HUES48 (cell line): ENCODE results near the gene UNKL.

Source experiments
- H3K27ac ChIP-seq: one replicate; pipeline ENCODE4 v1.7.0; 2013; ENCODE audit warnings: low read depth, low read length, inconsistent platforms
- H3K27me3 ChIP-seq: 2 replicates; pipeline ENCODE4 v1.6.1; 2013; ENCODE audit warnings: mild to moderate bottlenecking, low read length; ENCODE audit not compliant: control insufficient read depth, insufficient read depth
- H3K36me3 ChIP-seq: 2 replicates; pipeline ENCODE4 v1.6.1; 2013; ENCODE audit warnings: low read length; ENCODE audit not compliant: control insufficient read depth, insufficient read depth
- H3K4me1 ChIP-seq: 2 replicates; pipeline ENCODE4 v1.6.1; 2013; ENCODE audit warnings: mild to moderate bottlenecking, low read length; ENCODE audit not compliant: control insufficient read depth, insufficient read depth
- H3K4me3 ChIP-seq: 2 replicates; pipeline ENCODE4 v1.5.1; 2013; ENCODE audit warnings: mild to moderate bottlenecking, low read depth, low read length
- H3K9ac ChIP-seq: 2 replicates; pipeline ENCODE4 v1.6.1; 2013; ENCODE audit warnings: mild to moderate bottlenecking, low read depth, low read length, moderate library complexity
- H3K9me3 ChIP-seq: 2 replicates; pipeline ENCODE4 v1.6.1; 2013; ENCODE audit warnings: low read length; ENCODE audit not compliant: control insufficient read depth, insufficient read depth

The UNKL gene, protein sequence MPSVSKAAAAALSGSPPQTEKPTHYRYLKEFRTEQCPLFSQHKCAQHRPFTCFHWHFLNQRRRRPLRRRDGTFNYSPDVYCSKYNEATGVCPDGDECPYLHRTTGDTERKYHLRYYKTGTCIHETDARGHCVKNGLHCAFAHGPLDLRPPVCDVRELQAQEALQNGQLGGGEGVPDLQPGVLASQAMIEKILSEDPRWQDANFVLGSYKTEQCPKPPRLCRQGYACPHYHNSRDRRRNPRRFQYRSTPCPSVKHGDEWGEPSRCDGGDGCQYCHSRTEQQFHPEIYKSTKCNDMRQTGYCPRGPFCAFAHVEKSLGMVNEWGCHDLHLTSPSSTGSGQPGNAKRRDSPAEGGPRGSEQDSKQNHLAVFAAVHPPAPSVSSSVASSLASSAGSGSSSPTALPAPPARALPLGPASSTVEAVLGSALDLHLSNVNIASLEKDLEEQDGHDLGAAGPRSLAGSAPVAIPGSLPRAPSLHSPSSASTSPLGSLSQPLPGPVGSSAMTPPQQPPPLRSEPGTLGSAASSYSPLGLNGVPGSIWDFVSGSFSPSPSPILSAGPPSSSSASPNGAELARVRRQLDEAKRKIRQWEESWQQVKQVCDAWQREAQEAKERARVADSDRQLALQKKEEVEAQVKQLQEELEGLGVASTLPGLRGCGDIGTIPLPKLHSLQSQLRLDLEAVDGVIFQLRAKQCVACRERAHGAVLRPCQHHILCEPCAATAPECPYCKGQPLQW

DNA sequence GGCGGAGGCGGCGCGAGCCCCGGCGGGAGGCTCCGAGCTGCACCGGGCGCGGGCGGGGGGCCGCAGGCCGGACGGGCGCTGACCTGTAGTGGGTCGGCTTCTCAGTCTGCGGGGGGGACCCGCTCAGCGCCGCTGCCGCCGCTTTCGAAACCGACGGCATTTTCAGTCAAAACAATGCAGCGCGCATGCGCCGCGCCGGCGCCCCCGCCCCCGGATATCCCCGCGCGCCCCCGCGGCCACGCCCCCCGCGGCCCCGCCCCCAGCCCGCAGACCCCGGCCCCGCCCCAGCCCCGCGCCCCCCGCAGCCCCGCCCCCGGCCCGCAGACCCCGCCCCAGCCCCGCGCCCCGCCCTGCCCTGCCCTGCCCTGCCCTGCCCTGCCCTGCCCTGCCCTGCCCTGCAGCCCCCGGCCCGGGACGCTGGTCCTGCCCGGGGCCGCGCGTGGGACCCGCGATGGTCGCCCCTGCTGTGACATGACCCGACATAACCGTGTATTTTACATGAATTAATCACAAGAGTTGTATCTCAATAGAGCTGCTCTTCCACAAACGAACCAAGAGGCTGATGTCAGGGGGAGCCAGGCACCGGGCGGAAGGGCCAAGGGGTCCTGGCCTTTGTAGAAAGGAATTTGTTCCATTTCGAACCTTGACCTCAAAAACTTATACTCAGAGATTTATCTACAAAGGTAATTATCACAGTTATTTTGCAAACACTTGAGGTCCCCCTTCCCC, at the start of gene UNKL:
Gene UNKL (minus strand): TSS at position 173 of the 729 bp plus-strand sequence. CDS start 13 bp downstream, at position 160.
- Histone ChIP-seq H3K4me1 (0 out of 2 replicates have a peak, but pooled peaks cover 3% of the 10 kb centered on the region), H3K36me3 (peaks cover 4% of the 10 kb centered on the region; the same call in 1 of the 2 replicates), H3K9me3 (no peaks in the 10 kb centered on the region), H3K4me3 (peak within 1 kb of the TSS; percentile 69), H3K9ac (no peak within 1 kb of the TSS; the same call in 1 of the 2 replicates), H3K27ac (peak within 1 kb of the TSS; percentile 47), H3K27me3 (no peaks in the 10 kb centered on the region)

DNA sequence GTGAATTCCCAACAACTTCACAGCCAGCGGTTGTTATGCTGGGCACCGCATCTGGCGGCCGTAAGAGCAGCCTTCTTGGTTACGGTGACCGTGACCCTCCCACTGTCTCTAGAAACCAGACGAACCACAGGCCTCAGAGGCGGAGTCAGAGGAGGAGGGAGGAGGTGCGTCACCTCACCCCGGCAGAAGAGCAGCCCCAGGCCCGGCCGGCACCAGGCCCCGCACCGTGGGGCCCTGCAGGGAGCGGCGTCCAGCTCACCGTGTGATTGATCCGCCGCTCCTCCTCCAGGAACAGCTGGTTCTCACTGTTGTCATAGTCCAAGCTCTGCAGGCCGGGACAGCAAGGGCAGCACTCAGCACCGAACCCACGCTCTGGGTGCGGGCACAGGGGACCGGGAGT, 46.6 kb upstream of the UNKL start:
- Histone ChIP-seq H3K4me1 (no peaks in the 10 kb centered on the region), H3K9me3 (no peaks in the 10 kb centered on the region), H3K9ac (no peak overlapping the region), H3K27me3 (no peaks in the 10 kb centered on the region), H3K36me3 (peaks cover 26% of the 10 kb centered on the region), H3K4me3 (no peak overlapping the region), H3K27ac (no peak overlapping the region)

DNA sequence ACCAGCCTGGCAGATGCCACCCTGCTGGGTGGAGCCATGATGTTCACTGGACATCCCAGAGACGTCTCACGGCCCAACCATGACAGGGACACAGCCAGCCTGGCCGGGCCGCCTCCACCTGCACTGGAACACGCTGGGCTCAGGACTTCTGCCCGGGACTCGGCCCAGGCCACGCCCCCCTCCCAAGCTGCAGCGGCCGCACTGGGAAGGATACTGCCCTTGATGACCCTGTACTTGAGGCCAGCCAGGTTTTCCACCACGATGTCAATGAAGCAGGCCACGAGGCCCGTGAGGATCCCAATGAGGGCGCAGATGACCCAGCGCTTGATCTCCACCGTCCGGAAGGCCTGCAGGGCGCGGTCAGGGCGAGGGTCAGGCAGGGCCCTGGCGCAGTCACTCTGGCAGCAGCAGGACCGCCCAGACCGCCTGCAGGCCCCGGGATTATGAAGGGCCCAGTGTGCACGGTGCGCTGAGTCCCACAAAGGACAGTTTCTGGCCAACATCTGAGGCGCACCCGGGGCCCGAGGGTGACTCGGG, 46.2 kb upstream of the UNKL start:
- Histone ChIP-seq H3K9ac (no peak overlapping the region), H3K9me3 (no peaks in the 10 kb centered on the region), H3K36me3 (peaks cover 31% of the 10 kb centered on the region), H3K27ac (no peak overlapping the region), H3K27me3 (no peaks in the 10 kb centered on the region), H3K4me1 (no peaks in the 10 kb centered on the region), H3K4me3 (no peak overlapping the region)

DNA sequence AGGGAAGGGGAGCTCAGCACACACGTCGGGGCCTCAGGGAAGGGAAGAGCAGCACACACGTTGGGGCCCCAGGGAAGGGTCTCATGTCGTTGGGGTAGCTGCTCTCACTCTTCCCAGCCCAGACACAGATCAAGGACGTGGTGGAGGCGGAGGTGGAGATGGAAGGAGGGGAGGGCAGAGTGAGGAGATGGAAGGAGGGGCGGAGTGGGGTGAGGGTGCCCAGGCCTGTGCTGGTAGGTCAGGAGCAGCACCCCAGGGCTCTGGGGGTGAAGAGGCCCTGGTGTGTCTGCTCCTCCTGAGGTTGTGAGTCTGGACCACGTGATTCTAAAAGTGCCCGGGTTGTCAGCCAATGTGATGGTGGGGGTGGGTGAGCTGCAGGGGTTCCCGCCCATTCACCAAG, 45.5 kb upstream of the UNKL start:
- H3K36me3 ChIP-seq, result peaks cover 38% of the 10 kb centered on the region
- H3K27me3 ChIP-seq, result no peaks in the 10 kb centered on the region
- H3K27ac ChIP-seq, result no peak overlapping the region
- H3K4me1 ChIP-seq, result no peaks in the 10 kb centered on the region
- H3K4me3 ChIP-seq, result no peak overlapping the region
- H3K9ac ChIP-seq, result no peak overlapping the region
- no peaks in the 10 kb centered on the region for H3K9me3 ChIP-seq

DNA sequence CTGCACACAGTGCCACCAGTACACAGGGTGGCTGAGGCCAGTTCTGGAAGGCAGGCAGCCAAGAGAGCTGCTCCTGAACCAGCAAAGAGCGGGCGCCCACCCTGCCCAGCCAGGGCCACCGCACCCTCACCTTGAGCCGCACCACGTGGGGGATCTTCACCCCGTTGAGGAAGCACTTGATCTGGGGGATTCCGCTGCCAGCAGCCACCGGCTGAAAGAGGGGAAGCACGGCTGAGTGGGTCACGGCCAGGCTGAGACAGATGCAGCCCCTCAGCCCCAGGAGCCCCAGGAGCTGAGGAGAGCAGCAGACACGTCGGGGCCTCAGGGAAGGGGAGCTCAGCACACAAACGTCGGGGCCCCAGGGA, 44.5 kb upstream of the UNKL start:
- Histone ChIP-seq H3K9me3 (no peaks in the 10 kb centered on the region), H3K4me3 (no peak overlapping the region), H3K4me1 (no peaks in the 10 kb centered on the region), H3K27me3 (no peaks in the 10 kb centered on the region), H3K36me3 (peaks cover 47% of the 10 kb centered on the region), H3K27ac (no peak overlapping the region), H3K9ac (no peak overlapping the region)

DNA sequence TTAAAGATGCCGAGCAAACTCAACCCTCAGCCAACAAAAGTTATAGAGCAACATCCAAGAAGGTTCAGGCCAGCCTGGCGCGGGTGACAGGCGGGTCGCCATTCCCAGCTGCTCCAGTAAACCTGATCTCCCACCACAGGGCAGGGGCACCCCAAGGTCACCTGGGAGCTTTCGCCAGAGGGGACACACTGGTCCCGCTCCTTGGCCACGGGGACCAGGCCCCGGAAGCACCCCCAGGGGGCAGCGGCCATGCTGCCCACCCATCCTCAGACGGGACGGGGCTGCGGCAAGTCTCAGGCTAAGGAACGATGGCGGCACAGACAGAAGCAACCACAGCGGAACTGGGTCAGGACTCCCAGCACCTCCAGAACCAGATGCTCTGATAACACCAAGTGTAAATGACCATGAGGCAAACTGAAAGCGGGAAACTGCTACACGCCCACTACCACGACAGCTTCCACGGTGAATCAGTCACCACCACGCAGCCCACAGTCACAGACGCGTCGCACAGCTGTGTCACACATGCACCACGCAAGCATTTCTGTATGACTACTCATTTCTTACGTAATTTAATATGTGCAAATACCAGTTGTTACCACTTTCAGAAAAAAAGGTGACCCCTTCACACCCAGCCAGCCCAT, 44.0 kb upstream of the UNKL start:
- Histone ChIP-seq H3K27ac (no peak overlapping the region), H3K4me3 (no peak overlapping the region), H3K9me3 (no peaks in the 10 kb centered on the region), H3K36me3 (peaks cover 52% of the 10 kb centered on the region), H3K4me1 (no peaks in the 10 kb centered on the region), H3K9ac (no peak overlapping the region), H3K27me3 (no peaks in the 10 kb centered on the region)

DNA sequence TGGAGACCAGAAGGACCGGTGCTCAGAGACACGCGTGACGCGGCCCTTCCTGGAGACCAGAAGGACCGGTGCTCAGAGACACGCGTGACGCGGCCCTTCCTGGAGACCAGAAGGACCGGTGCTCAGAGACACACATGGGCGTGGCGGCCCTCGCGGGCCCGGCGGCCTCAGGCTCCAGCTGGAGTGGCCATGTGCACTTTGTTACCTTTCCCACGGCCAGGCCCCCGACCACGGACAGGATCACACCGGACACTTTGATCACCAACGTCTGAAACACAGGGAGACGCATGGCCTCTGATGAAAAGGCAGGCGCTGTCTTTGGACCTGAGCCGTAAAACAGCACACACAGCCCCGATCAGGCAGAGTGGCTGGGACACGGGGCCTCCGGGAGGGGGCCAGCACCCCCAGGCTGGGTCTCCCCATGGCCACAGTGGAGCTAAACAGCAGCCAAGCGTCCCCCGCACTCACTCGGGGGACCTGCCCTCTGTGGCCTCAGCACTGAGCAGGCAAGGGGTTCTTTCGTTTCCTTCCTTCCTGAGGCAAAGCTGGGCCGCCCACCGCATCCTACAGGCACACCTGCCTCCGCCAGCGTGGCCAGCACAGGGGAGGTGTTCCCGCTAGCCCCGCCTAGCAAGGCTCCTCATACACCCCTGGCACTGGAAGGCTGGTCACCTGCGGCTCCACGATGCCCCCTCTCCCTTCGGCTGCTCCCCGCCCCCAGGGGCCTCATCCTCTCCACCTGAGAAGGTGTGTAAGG, 43.2 kb upstream of the UNKL start:
- H3K36me3 ChIP-seq, result peaks cover 56% of the 10 kb centered on the region

DNA sequence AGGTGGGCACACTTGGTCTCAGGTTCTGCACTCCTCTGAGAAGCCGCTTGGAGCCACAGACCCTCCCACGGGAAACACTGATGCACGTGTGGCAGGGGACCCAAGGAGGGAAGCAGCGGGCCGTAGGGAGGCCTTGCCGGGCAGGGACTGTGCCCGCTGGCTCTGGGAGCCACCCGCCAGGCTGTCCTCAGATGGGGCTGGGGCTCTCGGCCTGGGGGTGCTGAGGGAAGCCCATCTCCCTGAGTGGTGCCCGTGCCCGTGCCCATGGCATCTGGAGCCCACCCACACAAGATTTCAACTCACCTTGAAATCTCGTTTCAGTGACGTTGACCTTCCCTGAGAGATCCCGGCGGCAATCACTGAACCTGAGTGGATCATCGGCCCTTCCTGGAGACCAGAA, 42.4 kb upstream of the UNKL start:
- Histone ChIP-seq H3K4me3 (no peak overlapping the region), H3K36me3 (peaks cover 62% of the 10 kb centered on the region), H3K27ac (no peak overlapping the region), H3K4me1 (no peaks in the 10 kb centered on the region), H3K27me3 (no peaks in the 10 kb centered on the region), H3K9me3 (no peaks in the 10 kb centered on the region), H3K9ac (no peak overlapping the region)

More for the DNA sequence above, 43.2 kb upstream of the UNKL start:
- Histone ChIP-seq H3K4me1 (no peaks in the 10 kb centered on the region), H3K27me3 (no peaks in the 10 kb centered on the region), H3K9me3 (no peaks in the 10 kb centered on the region), H3K27ac (no peak overlapping the region), H3K9ac (no peak overlapping the region), H3K4me3 (no peak overlapping the region)

DNA sequence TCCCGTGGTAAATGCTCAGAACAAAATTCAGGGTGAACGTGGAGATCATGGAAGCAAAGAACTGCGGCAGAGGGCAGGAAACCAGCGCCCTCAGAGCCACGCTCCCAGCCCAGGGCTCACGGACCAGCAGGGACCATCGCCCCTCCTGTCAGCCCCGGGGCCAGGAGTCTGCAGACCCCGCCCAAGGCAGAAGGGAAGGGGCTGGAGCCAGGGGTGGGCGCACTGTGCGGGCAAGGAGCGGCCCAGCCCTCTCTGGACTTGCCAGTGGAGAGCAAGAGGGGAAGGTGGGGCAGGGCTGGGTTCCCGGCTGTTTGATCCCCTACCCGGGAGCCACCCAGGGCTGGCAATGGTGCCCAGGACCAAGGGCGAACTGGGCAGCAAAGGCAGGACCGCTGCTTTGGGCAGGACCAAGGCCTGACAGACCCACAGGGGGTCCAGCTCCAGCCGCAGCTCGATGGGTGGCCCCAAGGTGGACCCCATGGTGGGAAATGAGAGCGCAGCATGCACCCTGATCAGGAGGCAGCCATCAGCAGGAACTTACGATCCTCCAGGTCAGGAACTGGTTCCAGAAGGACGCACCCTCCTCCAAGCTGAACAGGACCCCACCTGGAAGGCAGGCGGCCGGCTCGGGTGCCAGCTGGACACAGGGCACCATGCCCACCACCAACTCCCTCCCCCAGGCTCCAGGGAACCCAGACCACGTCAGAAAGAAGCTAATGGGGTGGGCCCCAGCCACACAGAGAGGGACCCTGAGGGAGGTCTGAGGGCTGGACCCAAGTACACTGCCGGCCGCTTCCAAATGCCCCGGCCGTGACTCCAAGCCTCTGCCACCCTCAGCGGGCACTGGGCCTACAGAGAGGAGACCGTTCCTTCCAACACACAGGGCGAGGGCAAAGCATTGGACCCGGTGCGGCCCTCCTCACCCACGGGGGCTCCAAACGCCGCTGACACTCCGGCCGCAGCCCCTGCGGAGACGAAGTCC, 41.0 kb upstream of the UNKL start:
- Histone ChIP-seq H3K9ac (no peak overlapping the region), H3K27ac (no peak overlapping the region), H3K4me1 (no peaks in the 10 kb centered on the region), H3K27me3 (no peaks in the 10 kb centered on the region), H3K36me3 (peaks cover 67% of the 10 kb centered on the region), H3K9me3 (no peaks in the 10 kb centered on the region), H3K4me3 (no peak overlapping the region)
